ENCODE data around the gene SEPTIN3.
A peak's percentile ranks its signal among the peaks of the same experiment; 100 is the strongest.

SEPTIN3 gene, protein sequence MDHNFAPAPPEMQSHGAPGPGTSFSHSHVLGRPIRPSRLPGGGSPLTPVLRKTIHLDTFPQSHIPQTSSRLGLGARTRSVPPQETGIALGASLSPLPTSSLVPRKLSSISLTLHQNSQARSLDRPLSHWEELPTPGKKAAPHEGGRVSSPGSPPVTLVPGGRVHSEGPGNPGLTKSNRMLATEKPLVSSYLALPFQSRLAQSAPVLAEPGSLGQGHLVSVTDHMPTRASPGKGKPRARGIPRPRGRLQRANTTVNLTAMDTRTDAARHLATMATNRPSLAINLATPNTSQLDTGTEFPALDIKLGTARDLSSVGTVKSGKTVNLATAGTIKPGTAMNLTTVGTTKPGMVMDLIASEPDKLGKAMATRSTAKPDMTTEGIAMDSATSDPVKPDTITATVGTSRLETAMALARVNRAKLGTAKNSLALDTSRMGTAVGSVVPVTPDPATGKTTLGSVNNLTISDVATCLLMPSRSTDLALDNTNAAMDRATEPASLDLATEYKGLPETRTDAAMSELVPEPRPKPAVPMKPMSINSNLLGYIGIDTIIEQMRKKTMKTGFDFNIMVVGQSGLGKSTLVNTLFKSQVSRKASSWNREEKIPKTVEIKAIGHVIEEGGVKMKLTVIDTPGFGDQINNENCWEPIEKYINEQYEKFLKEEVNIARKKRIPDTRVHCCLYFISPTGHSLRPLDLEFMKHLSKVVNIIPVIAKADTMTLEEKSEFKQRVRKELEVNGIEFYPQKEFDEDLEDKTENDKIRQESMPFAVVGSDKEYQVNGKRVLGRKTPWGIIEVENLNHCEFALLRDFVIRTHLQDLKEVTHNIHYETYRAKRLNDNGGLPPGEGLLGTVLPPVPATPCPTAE

DNA sequence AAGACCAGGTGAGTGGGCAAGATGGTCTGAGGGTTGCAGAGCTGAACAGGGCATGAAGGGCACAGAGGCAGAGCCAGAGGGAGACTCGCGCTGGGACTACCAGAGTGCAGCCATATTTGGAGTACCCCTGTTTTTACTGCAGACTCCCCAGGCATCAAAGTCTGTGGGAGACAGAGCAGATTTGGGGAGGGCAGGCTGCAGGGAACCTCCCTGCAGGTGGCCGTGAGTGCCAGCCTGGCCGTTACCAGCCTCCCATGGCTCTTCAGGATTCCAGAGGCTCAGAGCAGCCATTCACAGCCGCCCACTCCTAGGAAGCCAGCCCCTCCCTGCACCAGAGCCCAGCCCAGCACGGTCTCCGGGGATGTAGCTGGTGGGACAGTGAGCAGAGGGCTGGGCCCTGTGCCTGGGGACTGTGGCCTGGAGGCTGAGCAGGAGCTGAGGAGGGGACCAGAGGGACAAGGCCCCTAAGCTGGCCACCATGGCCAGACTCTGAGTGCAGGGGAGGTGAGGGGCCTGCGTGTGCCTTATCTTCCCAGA, at the start of gene SEPTIN3:
Gene SEPTIN3, plus strand, starts transcription at position 334 of the 537 bp plus-strand sequence. CDS start 2,050 bp downstream, outside the sequence.
- no peak for DNase-seq

GRCh38 chr22:41920271-41920976, 48.8 kb upstream of the SEPTIN3 start:
- no peak for DNase-seq

GRCh38 chr22:41922328-41922727, 46.9 kb upstream of the SEPTIN3 start:
- DNase-seq, result no peak

- no peak for DNase-seq
Measured at GRCh38 chr22:41922940-41923594, 46.2 kb upstream of the SEPTIN3 start.

DNA sequence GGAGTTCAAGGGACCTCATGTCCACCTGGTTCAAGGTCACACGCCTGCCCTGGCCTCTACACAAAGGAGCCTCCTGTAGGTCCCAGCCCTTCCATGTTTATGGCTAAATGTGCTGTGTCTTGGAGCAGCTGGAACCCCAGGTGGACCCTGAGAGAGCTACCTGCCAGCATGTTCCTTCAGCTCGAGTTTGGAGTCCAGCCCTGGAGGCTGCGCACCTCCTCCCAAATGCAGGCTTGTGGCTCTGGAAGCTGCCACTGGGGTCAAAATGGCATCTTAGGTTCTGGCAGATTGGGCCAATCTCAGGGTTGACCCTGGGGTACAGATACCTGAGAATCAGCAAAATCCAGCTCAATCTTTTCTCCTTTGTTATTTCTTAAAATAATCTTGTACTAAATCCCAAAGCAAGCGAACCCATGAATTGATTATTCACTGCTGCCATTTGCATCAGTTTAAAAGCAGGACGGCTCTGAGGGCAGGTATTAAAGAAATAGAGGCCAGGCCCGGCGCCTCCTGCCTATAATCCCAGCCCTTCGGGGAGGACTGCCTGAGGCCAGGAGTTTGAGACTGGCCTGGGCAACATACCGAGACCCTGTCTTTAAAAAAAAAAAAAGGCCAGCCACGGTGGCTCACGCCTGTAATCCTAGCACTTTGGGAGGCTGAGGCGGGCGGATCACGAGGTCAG, 45.5 kb upstream of the SEPTIN3 start:
- DNase-seq, result no peak

DNA sequence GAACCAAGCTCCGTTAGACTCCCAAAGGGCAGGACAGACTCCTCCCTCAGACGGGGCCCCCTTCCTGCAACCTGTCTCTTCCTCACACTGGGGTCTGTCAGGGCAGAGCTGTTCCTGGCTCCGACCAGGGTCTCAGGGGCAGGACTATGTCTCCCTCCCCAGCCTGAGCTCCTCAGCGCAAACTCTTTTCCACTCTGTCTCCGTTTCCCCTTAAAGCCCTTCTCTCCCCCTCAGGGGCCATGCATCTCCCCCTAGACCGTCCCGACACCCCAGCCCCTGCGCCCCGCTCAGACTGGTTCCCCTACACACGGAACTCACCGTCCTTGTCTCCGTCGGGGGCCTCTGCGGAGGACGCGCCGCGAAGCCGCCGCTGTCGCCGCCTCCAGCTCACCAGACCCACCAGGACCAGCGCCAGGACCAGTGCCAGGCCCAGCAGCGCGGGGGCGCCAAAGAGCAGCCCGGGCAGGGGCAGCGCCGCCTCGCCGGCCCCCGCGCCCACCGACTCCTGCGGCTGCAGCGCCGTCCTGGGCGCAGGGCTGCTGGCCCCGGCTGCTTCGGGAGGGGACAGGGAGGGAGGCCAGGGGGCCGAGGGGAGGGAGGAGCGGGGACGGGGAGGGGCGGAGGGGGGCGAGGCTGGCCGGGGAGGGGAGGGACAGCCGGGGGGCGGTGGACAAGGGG, 43.3 kb upstream of the SEPTIN3 start:
- peak; percentile 71 for DNase-seq

GRCh38 chr22:41927813-41928212, 41.4 kb upstream of the SEPTIN3 start:
- DNase-seq, result no peak

DNA sequence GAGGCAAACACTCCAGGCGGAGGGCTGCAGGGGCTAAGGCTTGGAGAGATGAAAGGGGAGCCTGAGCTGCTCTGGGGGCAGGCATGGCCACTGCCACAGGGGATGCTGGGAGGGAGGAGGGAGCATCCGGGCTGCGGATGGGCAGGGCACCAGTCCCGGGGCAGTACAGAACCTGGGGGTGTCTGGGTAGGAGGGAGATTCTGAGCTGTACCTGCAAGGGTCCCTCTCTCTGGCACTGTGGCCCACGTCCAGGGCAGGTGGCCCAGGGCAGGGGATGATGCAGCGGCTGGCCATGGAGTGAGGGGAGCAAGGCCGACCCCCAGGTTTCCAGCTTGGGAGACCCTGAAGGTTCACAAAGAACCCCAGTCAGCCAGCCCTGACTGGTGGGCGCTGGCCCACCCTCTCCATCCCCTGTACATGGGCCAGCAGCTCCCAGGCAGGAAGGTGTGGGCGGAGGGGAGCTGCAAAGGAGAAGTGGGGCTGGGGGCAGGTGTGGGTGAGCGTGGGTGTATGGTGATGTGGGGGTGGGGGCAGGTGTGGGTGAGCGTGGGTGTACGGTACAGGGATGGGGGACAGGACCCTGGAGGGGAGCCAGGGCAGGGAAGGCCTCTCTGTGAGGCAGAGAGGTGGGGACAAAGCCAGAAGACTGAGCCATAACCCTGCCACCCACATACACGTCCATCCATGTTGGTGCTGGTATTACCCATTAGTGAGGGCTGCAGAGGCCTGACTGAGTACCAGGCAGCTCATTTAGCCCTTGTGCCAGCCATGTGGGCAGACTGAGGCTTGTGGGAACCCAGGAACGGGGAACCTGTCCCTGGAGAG, 40.4 kb upstream of the SEPTIN3 start:
- DNase-seq, result no peak

- DNase-seq, result no peak
Measured at GRCh38 chr22:41929418-41929810, 39.8 kb upstream of the SEPTIN3 start.

GRCh38 chr22:41931701-41932269, 37.5 kb upstream of the SEPTIN3 start:
- DNase-seq, result no peak

DNA sequence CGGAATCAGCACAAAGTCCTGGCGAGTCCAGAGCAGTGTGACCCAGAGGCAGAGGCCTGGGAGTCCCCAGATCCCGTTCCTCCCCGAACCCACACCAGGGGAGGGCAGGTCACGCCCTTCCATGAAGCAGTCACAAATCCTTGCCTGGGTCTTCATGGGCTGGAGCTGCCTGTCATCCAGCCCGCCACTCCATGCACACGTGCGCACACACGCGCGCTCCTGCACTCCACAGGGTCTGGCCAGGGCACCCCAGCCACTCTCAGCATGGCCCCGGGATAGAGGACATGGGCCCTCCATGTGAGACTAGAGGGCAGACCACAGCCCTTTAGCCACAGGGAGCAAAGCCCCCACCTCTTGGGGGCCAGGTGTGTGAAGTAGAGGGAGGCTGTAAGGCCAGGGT, 36.9 kb upstream of the SEPTIN3 start:
- no peak for DNase-seq

- no peak for DNase-seq
Measured at GRCh38 chr22:41933411-41934177, 35.6 kb upstream of the SEPTIN3 start.

- DNase-seq, result no peak
Measured at GRCh38 chr22:41934284-41935014, 34.8 kb upstream of the SEPTIN3 start.

DNA sequence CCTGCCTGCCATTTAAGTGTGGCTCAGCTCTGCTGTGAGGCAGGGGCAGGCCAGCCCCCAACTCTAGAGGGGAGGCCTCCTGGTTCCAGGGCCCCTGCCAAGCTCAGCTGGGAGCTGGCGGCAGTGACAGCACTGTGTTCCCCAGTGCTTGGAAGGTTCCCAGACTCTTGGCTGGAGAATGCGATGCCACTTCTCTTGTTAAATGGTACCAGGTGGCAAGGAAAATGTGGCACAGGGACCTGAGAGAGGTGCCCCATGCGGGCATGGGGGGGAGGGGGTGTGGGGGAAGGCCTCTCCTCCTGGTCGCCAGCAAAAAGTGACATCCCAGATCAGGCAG, 34.3 kb upstream of the SEPTIN3 start:
- no peak for DNase-seq

GRCh38 chr22:41935509-41935908, 33.7 kb upstream of the SEPTIN3 start:
- DNase-seq, result no peak

- DNase-seq, result no peak
Measured at GRCh38 chr22:41936894-41937169, 32.4 kb upstream of the SEPTIN3 start.

- DNase-seq, result peak; percentile 87
Measured at GRCh38 chr22:41939981-41940831, 29.0 kb upstream of the SEPTIN3 start.
